ENCODE results near the gene RAMP3.

RAMP3 gene

GRCh38 chr7:45225948-45226335, 68.4 kb downstream of the RAMP3 start:
- no peak for DNase-seq

GRCh38 chr7:45229156-45229920, 71.7 kb downstream of the RAMP3 start:
- no peak for DNase-seq

- no peak for DNase-seq
Observed at GRCh38 chr7:45230083-45230482, 72.5 kb downstream of the RAMP3 start.

- DNase-seq, result no peak
Observed at GRCh38 chr7:45230611-45231165, 73.1 kb downstream of the RAMP3 start.

GRCh38 chr7:45233249-45233775, 75.7 kb downstream of the RAMP3 start:
- DNase-seq, result no peak

Data from CD4-positive, alpha-beta T cell treated with Interleukin-17A for 1 hour (primary cell).